Neural cell (in vitro differentiated cells): ENCODE measurements around the gene TTC19. TPM values are rescaled to one million over a fixed set of nuclear protein-coding genes. Genes with fewer than 3 reads are reported as not detected.

Source experiments
- H2AFZ ChIP-seq: fragments of 200-600, 300-800 bp; sonication (generic), shearing (Covaris generic); 2 replicates; pipeline ENCODE4 v1.6.0; 2014; ENCODE audit warnings: low read depth, mild to moderate bottlenecking, antibody characterized with exemption, low read length, moderate library complexity
- H3F3A ChIP-seq: fragments of 200-600 bp; shearing (Covaris generic); 2 replicates; pipeline ENCODE4 v1.6.1; 2016; ENCODE audit warnings: mild to moderate bottlenecking, moderate library complexity, mixed read lengths, antibody characterized with exemption, low read length; ENCODE audit not compliant: insufficient read depth, poor library complexity, severe bottlenecking
- H3K27ac ChIP-seq: fragments of 200-600, 300-800 bp; sonication (generic), shearing (Covaris generic); 2 replicates; pipeline ENCODE4 v1.5.1; 2014; ENCODE audit warnings: mild to moderate bottlenecking, low read length, moderate library complexity
- H3K27me3 ChIP-seq: fragments of 300-800, 200-600 bp; sonication (generic), shearing (Covaris generic); 2 replicates; pipeline ENCODE4 v1.6.0; 2014; ENCODE audit warnings: mild to moderate bottlenecking, low read depth, low read length, moderate library complexity; ENCODE audit not compliant: insufficient read depth
- H3K36me3 ChIP-seq: fragments of 300-800, 200-600 bp; sonication (generic), shearing (Covaris generic); 2 replicates; pipeline ENCODE4 v1.5.1; 2014; ENCODE audit warnings: mild to moderate bottlenecking, antibody characterized with exemption, low read length, moderate library complexity; ENCODE audit not compliant: insufficient read depth
- H3K4me2 ChIP-seq: fragments of 300-800, 200-600 bp; sonication (generic), shearing (Covaris generic); 2 replicates; pipeline ENCODE4 v1.6.0; 2014; ENCODE audit warnings: mild to moderate bottlenecking, low read length
- H3K4me3 ChIP-seq: fragments of 300-800, 200-600 bp; sonication (generic), shearing (Covaris generic); 2 replicates; pipeline ENCODE4 v1.5.1; 2014; ENCODE audit warnings: mild to moderate bottlenecking, low read length, moderate library complexity
- H3K79me2 ChIP-seq: fragments of 200-600 bp; shearing (Covaris generic); replicated peaks from 2 replicates; pipeline ENCODE4 v1.6.0; 2014; ENCODE audit warnings: mild to moderate bottlenecking, low read length, moderate library complexity; ENCODE audit not compliant: insufficient read depth
- H3K9ac ChIP-seq: fragments of 300-800, 200-600 bp; sonication (generic), shearing (Covaris generic); 2 replicates; pipeline ENCODE4 v1.6.1; 2016; ENCODE audit warnings: mild to moderate bottlenecking, low read length, mixed read lengths
- H3K9me2 ChIP-seq: fragments of 200-600 bp; shearing (Covaris generic); 2 replicates; pipeline ENCODE4 v1.6.1; 2016; ENCODE audit warnings: mild to moderate bottlenecking, low read length, mixed read lengths; ENCODE audit not compliant: insufficient read depth
- H3K9me3 ChIP-seq: fragments of 200-600, 300-800 bp; sonication (generic), shearing (Covaris generic); 2 replicates; pipeline ENCODE4 v1.6.1; 2016; ENCODE audit warnings: mild to moderate bottlenecking, mixed run types, low read length, moderate library complexity, mixed read lengths
- H4K20me1 ChIP-seq: fragments of 200-600 bp; shearing (Covaris generic); 2 replicates; pipeline ENCODE4 v1.6.1; 2016; ENCODE audit warnings: mild to moderate bottlenecking, mixed run types; ENCODE audit not compliant: insufficient read depth
- CTCF ChIP-seq: fragments of 450-650 bp; IDR thresholded peaks from 2 replicates; pipeline ENCODE4 v1.5.1; 2014; ENCODE audit warnings: antibody characterized with exemption, mild to moderate bottlenecking, moderate library complexity; ENCODE audit not compliant: poor library complexity, severe bottlenecking
- EP300 ChIP-seq: fragments of 450-650 bp; conservative IDR thresholded peaks from 2 replicates; pipeline ENCODE4 v1.6.1; 2014; ENCODE audit warnings: antibody characterized with exemption, mild to moderate bottlenecking, moderate library complexity; ENCODE audit not compliant: poor library complexity, severe bottlenecking
- EZH2 ChIP-seq: fragments of 200-600, 300-800 bp; shearing (Covaris generic), sonication (generic); IDR thresholded peaks from 2 replicates; pipeline ENCODE4 v1.6.1; 2014; ENCODE audit warnings: antibody characterized with exemption, low read length, borderline replicate concordance, mild to moderate bottlenecking; ENCODE audit not compliant: insufficient read depth, poor library complexity, severe bottlenecking
- MXI1 ChIP-seq: fragments of 450-650 bp; conservative IDR thresholded peaks from 2 replicates; pipeline ENCODE4 v1.6.1; 2014; ENCODE audit warnings: antibody characterized with exemption, mild to moderate bottlenecking; ENCODE audit not compliant: poor library complexity, severe bottlenecking
- POLR2AphosphoS5 ChIP-seq: IDR thresholded peaks from 2 replicates; pipeline ENCODE4 v1.6.1; 2012
- RAD21 ChIP-seq: fragments of 450-650 bp; conservative IDR thresholded peaks from 2 replicates; pipeline ENCODE4 v1.6.1; 2014; ENCODE audit warnings: antibody characterized with exemption, mild to moderate bottlenecking, moderate library complexity
- REST ChIP-seq: IDR thresholded peaks from 2 replicates; pipeline ENCODE4 v1.6.1; 2012; ENCODE audit warnings: borderline replicate concordance
- SMC3 ChIP-seq: fragments of 450-650 bp; conservative IDR thresholded peaks from 2 replicates; pipeline ENCODE4 v1.6.1; 2014; ENCODE audit warnings: antibody characterized with exemption, mild to moderate bottlenecking, moderate library complexity; ENCODE audit not compliant: poor library complexity
- TAF1 ChIP-seq: IDR thresholded peaks from 2 replicates; pipeline ENCODE4 v1.6.1; 2012; ENCODE audit warnings: low read depth
- polyA plus RNA-seq: library from polyadenylated mRNA; depleted of rRNA; stranded (reverse); fragments of >200 nt; gene quantifications from 2 replicates; pipeline ENCODE4 v1.2.3, GENCODE V29; 2014

The TTC19 gene
- polyA plus RNA-seq, 1 donor from 2014 or later = 97.8 TPM

- Histone ChIP-seq H2AFZ (no peak overlapping the region), H3K4me2 (no peak overlapping the region), H4K20me1 (no peaks in the 10 kb centered on the region), H3F3A (no peaks in the 10 kb centered on the region), H3K27ac (no peak overlapping the region), H3K9ac (no peak overlapping the region), H3K36me3 (peaks cover 22% of the 10 kb centered on the region), H3K9me2 (no peaks in the 10 kb centered on the region), H3K27me3 (no peaks in the 10 kb centered on the region), H3K79me2 (peaks cover 19% of the 10 kb centered on the region), H3K4me3 (no peak overlapping the region), H3K9me3 (no peaks in the 10 kb centered on the region)
- TF ChIP-seq TAF1 (no peak), POLR2AphosphoS5 (no peak), CTCF (no peak), REST (no peak), RAD21 (no peak), MXI1 (no peak), SMC3 (no peak), EP300 (no peak), EZH2 (no peak)
Measured at GRCh38 chr17:16003841-16004240, 4.2 kb downstream of the TTC19 start.

GRCh38 chr17:16005636-16006035 lies 6.0 kb downstream of the TTC19 start:
- H2AFZ ChIP-seq = no peak overlapping the region
- peaks cover 17% of the 10 kb centered on the region for H3K79me2 ChIP-seq
- H4K20me1 ChIP-seq = no peaks in the 10 kb centered on the region
- no peaks in the 10 kb centered on the region for H3K27me3 ChIP-seq
- H3K27ac ChIP-seq = no peak overlapping the region
- no peak overlapping the region for H3K9ac ChIP-seq
- H3K4me2 ChIP-seq = no peak overlapping the region
- TF ChIP-seq POLR2AphosphoS5 = no peak
- TF ChIP-seq EP300 = no peak
- TF ChIP-seq RAD21 = no peak
- no peak for TF ChIP-seq REST
- no peak for TF ChIP-seq CTCF
- TF ChIP-seq MXI1 = no peak
- no peak for TF ChIP-seq EZH2
- TF ChIP-seq TAF1 = no peak
- no peak for TF ChIP-seq SMC3
- H3K9me3 ChIP-seq = no peaks in the 10 kb centered on the region
- no peak overlapping the region for H3K4me3 ChIP-seq
- H3K36me3 ChIP-seq = peaks cover 22% of the 10 kb centered on the region
- no peaks in the 10 kb centered on the region for H3F3A ChIP-seq
- no peaks in the 10 kb centered on the region for H3K9me2 ChIP-seq
